DND-41 (cell line): ENCODE results near the gene TRIM15.
"Not testable (repeated sequence)": the region's sequence is repeated elsewhere in the genome, so short reads cannot be mapped to it uniquely, and the experiment has no call there.

Source experiments
- ATAC-seq: fragments of 200-7000 bp; cut with Tn5 transposase; 3 replicates; pipeline ENCODE4 v1.9.1; 2021; ENCODE audit warnings: low read depth; ENCODE audit not compliant: insufficient read depth
- DNase-seq: peaks from one replicate; pipeline ENCODE4 v3.0.0-alpha.2; 2020
- H2AFZ ChIP-seq: 2 replicates; pipeline ENCODE4 v1.6.0; 2012; ENCODE audit warnings: low read depth, low read length
- H3K27ac ChIP-seq: 2 replicates; pipeline ENCODE4 v1.5.1; 2012; ENCODE audit warnings: low read length, inconsistent platforms
- H3K27me3 ChIP-seq: fragments of 200-600 bp; sonication (generic); 2 replicates; pipeline ENCODE4 v1.6.0; 2012; ENCODE audit warnings: low read length, mild to moderate bottlenecking, inconsistent platforms; ENCODE audit not compliant: insufficient read depth, poor library complexity
- H3K36me3 ChIP-seq: 2 replicates; pipeline ENCODE4 v1.5.1; 2012; ENCODE audit warnings: low read length, inconsistent platforms; ENCODE audit not compliant: insufficient read depth
- H3K4me1 ChIP-seq: 2 replicates; pipeline ENCODE4 v1.5.1; 2012; ENCODE audit warnings: mild to moderate bottlenecking, low read length; ENCODE audit not compliant: insufficient read depth
- H3K4me2 ChIP-seq: 2 replicates; pipeline ENCODE4 v1.6.0; 2012; ENCODE audit warnings: mild to moderate bottlenecking, moderate library complexity, low read length, inconsistent platforms; ENCODE audit not compliant: insufficient read depth
- H3K4me3 ChIP-seq, 2 experiments: fragments of 200-600 bp in 1 of 2; shearing (Covaris generic) in 1 of 2; 2 replicates each; pipeline ENCODE4 v1.5.1; 2012 to 2016; ENCODE audit warnings: inconsistent platforms in 2 of 2, low read length in 2 of 2, mild to moderate bottlenecking in 2 of 2, low read depth in 1 of 2, moderate library complexity in 1 of 2
- H3K79me2 ChIP-seq: 2 replicates; pipeline ENCODE4 v1.6.0; 2012; ENCODE audit warnings: low read length, inconsistent platforms; ENCODE audit not compliant: insufficient read depth
- H3K9ac ChIP-seq: 2 replicates; pipeline ENCODE4 v1.6.0; 2012; ENCODE audit warnings: low read depth, mild to moderate bottlenecking, inconsistent platforms, low read length, moderate library complexity
- H3K9me3 ChIP-seq: 2 replicates; pipeline ENCODE4 v1.5.1; 2012; ENCODE audit warnings: low read length, moderate library complexity, mild to moderate bottlenecking, inconsistent platforms; ENCODE audit not compliant: insufficient read depth, severe bottlenecking
- H4K20me1 ChIP-seq: 2 replicates; pipeline ENCODE4 v1.6.0; 2012; ENCODE audit warnings: low read length; ENCODE audit not compliant: insufficient read depth
- CTCF ChIP-seq: IDR thresholded peaks from 2 replicates; pipeline ENCODE4 v1.5.1; 2012; ENCODE audit warnings: borderline replicate concordance, low read length, moderate library complexity, mild to moderate bottlenecking; ENCODE audit not compliant: poor library complexity, severe bottlenecking; ENCODE audit errors: extremely low read depth
- EZH2 ChIP-seq: IDR thresholded peaks from 3 replicates; pipeline ENCODE4 v1.6.1; 2012; ENCODE audit warnings: borderline replicate concordance, low read depth, mild to moderate bottlenecking, moderate library complexity, low read length, inconsistent platforms; ENCODE audit not compliant: severe bottlenecking

Gene TRIM15

GRCh38 chr6:30136570-30137286 lies 26.6 kb upstream of the TRIM15 start:
- no peak overlapping the region for H3K4me2 ChIP-seq
- ATAC-seq: no peak

GRCh38 chr6:30140240-30140639 lies 23.1 kb upstream of the TRIM15 start:
- not testable (repeated sequence) for H4K20me1 ChIP-seq, H3K9me3 ChIP-seq, H2AFZ ChIP-seq, H3K27ac ChIP-seq, H3K4me1 ChIP-seq, H3K4me2 ChIP-seq, H3K79me2 ChIP-seq, H3K9ac ChIP-seq, ATAC-seq, H3K36me3 ChIP-seq, DNase-seq, H3K4me3 ChIP-seq
- peaks cover 42% of the 10 kb centered on the region for H3K27me3 ChIP-seq

More at GRCh38 chr6:30136570-30137286, 26.6 kb upstream of the TRIM15 start:
- Histone ChIP-seq H3K9me3 (no peaks in the 10 kb centered on the region), H3K4me1 (no peaks in the 10 kb centered on the region), H3K9ac (no peak overlapping the region), H3K79me2 (no peaks in the 10 kb centered on the region), H3K36me3 (no peaks in the 10 kb centered on the region), H3K27ac (no peak overlapping the region), H3K27me3 (peaks cover 35% of the 10 kb centered on the region), H4K20me1 (no peaks in the 10 kb centered on the region), H3K4me3 (no peak overlapping the region), H2AFZ (no peak overlapping the region)
- TF ChIP-seq CTCF (no peak), EZH2 (no peak)
- no peak for DNase-seq

- H3K4me2 ChIP-seq: no peak overlapping the region
- no peaks in the 10 kb centered on the region for H3K4me1 ChIP-seq
- H3K9me3 ChIP-seq: no peaks in the 10 kb centered on the region
- no peaks in the 10 kb centered on the region for H3K36me3 ChIP-seq
- no peaks in the 10 kb centered on the region for H3K79me2 ChIP-seq
- ATAC-seq (no peak), DNase-seq (no peak)
- H3K4me3 ChIP-seq: no peak overlapping the region
- H2AFZ ChIP-seq: no peak overlapping the region
- no peaks in the 10 kb centered on the region for H4K20me1 ChIP-seq
- TF ChIP-seq EZH2: no peak
- no peak overlapping the region for H3K9ac ChIP-seq
- H3K27me3 ChIP-seq: peaks cover 29% of the 10 kb centered on the region
- no peak overlapping the region for H3K27ac ChIP-seq
These were observed 20.7 kb upstream of the TRIM15 start for GRCh38 chr6:30142665-30143064.

GRCh38 chr6:30143780-30144179 lies 19.6 kb upstream of the TRIM15 start:
- no peak overlapping the region for H3K27ac ChIP-seq
- H3K9me3 ChIP-seq: no peaks in the 10 kb centered on the region
- no peaks in the 10 kb centered on the region for H3K79me2 ChIP-seq
- ATAC-seq (no peak), DNase-seq (no peak)
- H3K4me3 ChIP-seq: no peak overlapping the region
- no peak overlapping the region for H3K4me2 ChIP-seq
- H3K4me1 ChIP-seq: no peaks in the 10 kb centered on the region
- no peak for TF ChIP-seq EZH2
- no peak for TF ChIP-seq CTCF
- no peaks in the 10 kb centered on the region for H4K20me1 ChIP-seq
- no peak overlapping the region for H3K9ac ChIP-seq
- peaks cover 37% of the 10 kb centered on the region for H3K27me3 ChIP-seq
- no peaks in the 10 kb centered on the region for H3K36me3 ChIP-seq
- H2AFZ ChIP-seq: no peak overlapping the region
